Peyer's patch (tissue), 4 donors: ENCODE results near the gene SORCS1.

Source experiments
- POLR2A ChIP-seq, 2 donors: fragments of 450-650 bp; IDR thresholded peaks; one replicate each; pipeline ENCODE4 v1.5.1; 2017; ENCODE audit warnings: antibody characterized with exemption in 2 of 2, mild to moderate bottlenecking in 2 of 2, moderate library complexity in 2 of 2
- TF ChIP-seq, protein P1 (sequence below), 6 experiments: fragments of 450-650 bp in 4 of 6; fragments of 200-600 bp in 2 of 6; sonication (generic) in 1 of 6; IDR thresholded peaks; one replicate each; pipeline ENCODE4 v1.5.1; 2017 to 2019; ENCODE audit warnings: antibody characterized with exemption in 6 of 6, mild to moderate bottlenecking in 3 of 6, moderate library complexity in 1 of 6

DNA sequence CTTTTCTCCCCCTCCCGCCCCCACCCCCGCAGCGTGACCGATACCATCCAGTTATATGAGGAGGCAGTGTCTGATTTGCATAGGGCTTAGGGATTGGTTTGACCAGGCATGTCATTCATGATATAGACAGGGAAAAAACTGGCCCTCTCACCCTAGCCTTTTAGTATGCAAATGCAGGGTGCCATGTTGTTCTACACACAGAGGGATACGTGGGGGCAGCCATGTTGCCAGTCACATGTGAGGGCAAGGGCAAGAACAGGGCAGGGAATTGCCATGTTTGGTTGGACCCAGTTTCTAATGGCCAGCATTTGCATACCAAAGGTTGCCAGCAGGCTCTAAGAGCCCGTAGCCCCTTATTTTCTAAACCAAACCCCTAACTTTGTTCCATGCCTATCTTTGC is 552.1 kb downstream of the SORCS1 start:
- TF ChIP-seq, protein P1, sequence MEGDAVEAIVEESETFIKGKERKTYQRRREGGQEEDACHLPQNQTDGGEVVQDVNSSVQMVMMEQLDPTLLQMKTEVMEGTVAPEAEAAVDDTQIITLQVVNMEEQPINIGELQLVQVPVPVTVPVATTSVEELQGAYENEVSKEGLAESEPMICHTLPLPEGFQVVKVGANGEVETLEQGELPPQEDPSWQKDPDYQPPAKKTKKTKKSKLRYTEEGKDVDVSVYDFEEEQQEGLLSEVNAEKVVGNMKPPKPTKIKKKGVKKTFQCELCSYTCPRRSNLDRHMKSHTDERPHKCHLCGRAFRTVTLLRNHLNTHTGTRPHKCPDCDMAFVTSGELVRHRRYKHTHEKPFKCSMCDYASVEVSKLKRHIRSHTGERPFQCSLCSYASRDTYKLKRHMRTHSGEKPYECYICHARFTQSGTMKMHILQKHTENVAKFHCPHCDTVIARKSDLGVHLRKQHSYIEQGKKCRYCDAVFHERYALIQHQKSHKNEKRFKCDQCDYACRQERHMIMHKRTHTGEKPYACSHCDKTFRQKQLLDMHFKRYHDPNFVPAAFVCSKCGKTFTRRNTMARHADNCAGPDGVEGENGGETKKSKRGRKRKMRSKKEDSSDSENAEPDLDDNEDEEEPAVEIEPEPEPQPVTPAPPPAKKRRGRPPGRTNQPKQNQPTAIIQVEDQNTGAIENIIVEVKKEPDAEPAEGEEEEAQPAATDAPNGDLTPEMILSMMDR (IDR thresholded peaks at IDR 0.05), result no peak
- TF ChIP-seq POLR2A (IDR thresholded peaks at IDR 0.05), result no peak
